Uterus (tissue), 2 donors: ENCODE data around the gene ALDH6A1.

Experiments
- CTCF ChIP-seq, 4 experiments: fragments of 200-600 bp in 2 of 4; fragments of 450-650 bp in 2 of 4; sonication (generic) in 2 of 4; IDR thresholded peaks; one replicate each; pipeline ENCODE4 v1.5.1; 2016 to 2019; ENCODE audit warnings: antibody characterized with exemption in 4 of 4, mild to moderate bottlenecking in 2 of 4, moderate library complexity in 1 of 4
- POLR2A ChIP-seq, 2 donors: fragments of 450-650 bp; IDR thresholded peaks; one replicate each; pipeline ENCODE4 v1.6.1; 2016; ENCODE audit warnings: antibody characterized with exemption in 2 of 2, mild to moderate bottlenecking in 1 of 2, moderate library complexity in 1 of 2

- TF ChIP-seq CTCF (IDR thresholded peaks at IDR 0.05) = no peak
- no peak for TF ChIP-seq POLR2A (IDR thresholded peaks at IDR 0.05)
Observed at GRCh38 chr14:74080820-74081460, 3.3 kb downstream of the ALDH6A1 start.
